ENCODE results near the gene AZU1. TPM values are rescaled to one million over a fixed set of nuclear protein-coding genes. Genes with fewer than 3 reads are reported as not detected.

The AZU1 gene
- total RNA-seq, 1 experiment from 2014 or later, result not detected

GRCh38 chr19:814152-815078 is 13.2 kb upstream of the AZU1 start:
- ChIA-PET CTCF (interaction anchor here (0.7 kb wide), 1 partner anchor 228 kb away, joined by 3 read pairs; no protein-coding TSS in a partner anchor), POLR2A (no interaction called here)
- Mint-ChIP-seq H3K4me1 (ENCODE audit: insufficient read depth, unreplicated experiment) (peaks cover 12% of the 10 kb centered on the region), H3K27ac (ENCODE audit: low read depth, unreplicated experiment) (no peak overlapping the region), H3K36me3 (ENCODE audit: insufficient read depth, unreplicated experiment) (peaks cover 59% of the 10 kb centered on the region), H3K27me3 (ENCODE audit: insufficient read depth, unreplicated experiment) (no peaks in the 10 kb centered on the region), H3K4me3 (ENCODE audit: unreplicated experiment) (no peak overlapping the region), H3K9me3 (ENCODE audit: unreplicated experiment) (peaks cover 9% of the 10 kb centered on the region)
- BruUV-seq (replicated peaks), result no TSS peak
- intact Hi-C loops (cut with micrococcal nuclease), result no loop called here
- TF ChIP-seq, protein P1, sequence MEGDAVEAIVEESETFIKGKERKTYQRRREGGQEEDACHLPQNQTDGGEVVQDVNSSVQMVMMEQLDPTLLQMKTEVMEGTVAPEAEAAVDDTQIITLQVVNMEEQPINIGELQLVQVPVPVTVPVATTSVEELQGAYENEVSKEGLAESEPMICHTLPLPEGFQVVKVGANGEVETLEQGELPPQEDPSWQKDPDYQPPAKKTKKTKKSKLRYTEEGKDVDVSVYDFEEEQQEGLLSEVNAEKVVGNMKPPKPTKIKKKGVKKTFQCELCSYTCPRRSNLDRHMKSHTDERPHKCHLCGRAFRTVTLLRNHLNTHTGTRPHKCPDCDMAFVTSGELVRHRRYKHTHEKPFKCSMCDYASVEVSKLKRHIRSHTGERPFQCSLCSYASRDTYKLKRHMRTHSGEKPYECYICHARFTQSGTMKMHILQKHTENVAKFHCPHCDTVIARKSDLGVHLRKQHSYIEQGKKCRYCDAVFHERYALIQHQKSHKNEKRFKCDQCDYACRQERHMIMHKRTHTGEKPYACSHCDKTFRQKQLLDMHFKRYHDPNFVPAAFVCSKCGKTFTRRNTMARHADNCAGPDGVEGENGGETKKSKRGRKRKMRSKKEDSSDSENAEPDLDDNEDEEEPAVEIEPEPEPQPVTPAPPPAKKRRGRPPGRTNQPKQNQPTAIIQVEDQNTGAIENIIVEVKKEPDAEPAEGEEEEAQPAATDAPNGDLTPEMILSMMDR (IDR thresholded peaks at IDR 0.05; ENCODE audit: unreplicated experiment), result no peak
- DNase-seq (ENCODE audit: unreplicated experiment), result no peak

- BruUV-seq (replicated peaks), result no TSS peak
- Mint-ChIP-seq H3K9me3 (ENCODE audit: unreplicated experiment) (peaks cover 9% of the 10 kb centered on the region), H3K4me1 (ENCODE audit: insufficient read depth, unreplicated experiment) (peaks cover 12% of the 10 kb centered on the region), H3K36me3 (ENCODE audit: insufficient read depth, unreplicated experiment) (peaks cover 51% of the 10 kb centered on the region), H3K27ac (ENCODE audit: low read depth, unreplicated experiment) (no peak overlapping the region), H3K27me3 (ENCODE audit: insufficient read depth, unreplicated experiment) (no peaks in the 10 kb centered on the region), H3K4me3 (ENCODE audit: unreplicated experiment) (no peak overlapping the region)
- POLR2A ChIA-PET, result interaction anchor here (0.5 to 0.7 kb wide), 2 partner anchors 8 to 285 kb away, joined by 3 read pairs; no protein-coding TSS in a partner anchor
- no peak for DNase-seq (ENCODE audit: unreplicated experiment)
- TF ChIP-seq, protein P1 (IDR thresholded peaks at IDR 0.05; ENCODE audit: unreplicated experiment), result no peak
- intact Hi-C loops (cut with micrococcal nuclease), result no loop called here
- CTCF ChIA-PET, result no interaction called here
Measured at GRCh38 chr19:815079-815774, 12.4 kb upstream of the AZU1 start.

DNA sequence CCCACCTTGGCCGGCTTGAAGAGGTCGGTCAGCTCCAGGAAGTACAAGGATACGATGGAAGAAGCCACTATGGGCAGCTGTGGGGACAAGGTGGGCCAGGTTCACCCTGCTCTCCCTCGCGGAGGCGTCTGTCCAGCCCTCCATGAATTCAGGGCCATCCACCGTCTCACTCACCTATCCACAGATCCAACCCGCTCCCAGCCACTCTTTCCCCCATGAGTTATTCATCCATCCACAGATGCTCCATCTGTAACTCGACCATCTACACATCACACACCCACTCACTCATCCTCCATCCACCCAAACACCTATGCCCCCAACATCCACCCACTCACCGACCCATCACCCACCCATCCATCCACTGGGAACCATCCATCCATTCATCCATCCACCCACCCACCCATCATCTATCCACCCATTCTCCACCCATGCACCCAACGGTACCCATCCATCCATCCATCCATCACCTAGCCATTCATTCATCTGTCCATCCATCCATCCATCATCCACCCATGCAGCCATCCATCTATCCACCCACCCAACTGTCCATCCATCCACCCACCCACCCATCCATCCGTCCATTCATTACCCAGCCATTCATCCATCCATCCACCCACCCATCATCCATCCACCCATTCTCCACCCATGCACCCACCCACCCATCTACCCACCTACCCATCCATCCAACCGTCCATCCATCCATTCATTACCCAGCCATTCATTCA is 11.7 kb upstream of the AZU1 start:
- no peak overlapping the region for H3K27ac Mint-ChIP-seq (ENCODE audit: low read depth, unreplicated experiment)
- intact Hi-C loops (cut with micrococcal nuclease), result no loop called here
- BruUV-seq (replicated peaks), result no TSS peak

More for the DNA sequence above, 11.7 kb upstream of the AZU1 start:
- no peak for DNase-seq (ENCODE audit: unreplicated experiment)
- TF ChIP-seq, protein P1 (IDR thresholded peaks at IDR 0.05; ENCODE audit: unreplicated experiment), result no peak
- POLR2A ChIA-PET, result interaction anchor here (0.7 kb wide), 1 partner anchor 9 kb away, joined by 3 read pairs; no protein-coding TSS in a partner anchor
- Mint-ChIP-seq H3K27me3 (ENCODE audit: insufficient read depth, unreplicated experiment) (no peaks in the 10 kb centered on the region), H3K36me3 (ENCODE audit: insufficient read depth, unreplicated experiment) (peaks cover 44% of the 10 kb centered on the region), H3K9me3 (ENCODE audit: unreplicated experiment) (peaks cover 9% of the 10 kb centered on the region), H3K4me3 (ENCODE audit: unreplicated experiment) (no peak overlapping the region), H3K4me1 (ENCODE audit: insufficient read depth, unreplicated experiment) (peaks cover 12% of the 10 kb centered on the region)
- CTCF ChIA-PET, result no interaction called here

Data from MCF 10A (cell line).